K562 (cell line): ENCODE measurements around the gene OR2V2. TPM values are rescaled to one million over a fixed set of nuclear protein-coding genes. Genes with fewer than 3 reads are reported as not detected.

Source experiments
- ATAC-seq: fragments of 200-7000 bp; cut with Tn5 transposase; 3 replicates; pipeline ENCODE4 v1.9.1; 2020; ENCODE audit warnings: moderate library complexity
- BruUV-seq: library from RNA; stranded (reverse); fragments of 400-500 nt; replicated peaks from 2 replicates; lab custom pipeline; 2021; lab: Mats Ljungman, UMichigan
- CTCF ChIA-PET: fragments of 300-600 bp; formaldehyde crosslinking; extraction: SDS; loops from one replicate; lab custom pipeline; 2021; ENCODE audit warnings: low intra/inter-chr PET ratio; lab: Yijun Ruan, JAX
- POLR2A ChIA-PET: fragments of 300-600, 350-650 bp; sonication (Branson Sonifier 250); formaldehyde crosslinking; extraction: SDS; loops from one replicate; lab custom pipeline; 2021; ENCODE audit warnings: antibody characterized with exemption, inconsistent platforms; lab: Yijun Ruan, JAX
- DNase-seq, 4 experiments: peaks; one replicate each; pipeline versions ENCODE4 v3.0.0 to v3.0.0-alpha.2; 2011 to 2018; ENCODE audit warnings: low spot score in 3 of 4, mixed read lengths in 3 of 4; ENCODE audit errors: extremely low read depth in 1 of 4
- FAIRE-seq: peaks from 2 replicates; lab custom pipeline; 2011; peaks lifted over from hg19 to GRCh38; lab: Jason Lieb, UNC
- H2AFZ ChIP-seq: 2 replicates; pipeline ENCODE4 v1.6.0; 2011; ENCODE audit warnings: low read depth, low read length, control low read depth, inconsistent platforms
- H3K27ac ChIP-seq: fragments of 200-600 bp; 3 replicates; pipeline ENCODE4 v1.8.0; 2011; ENCODE audit warnings: low read depth, mild to moderate bottlenecking, control low read depth, inconsistent platforms, low read length, moderate library complexity, mixed read lengths; ENCODE audit errors: extremely low read depth
- H3K27me3 ChIP-seq, 2 experiments: fragments of 300-600 bp in 1 of 2; 2 replicates in 1 of 2; 3 replicates in 1 of 2; pipeline versions ENCODE4 v1.6.0 to v1.8.0; 2011; ENCODE audit warnings: inconsistent platforms in 2 of 2, low read length in 2 of 2, mild to moderate bottlenecking in 1 of 2, mixed read lengths in 1 of 2, moderate library complexity in 1 of 2; ENCODE audit not compliant: control insufficient read depth in 2 of 2, insufficient read depth in 2 of 2
- H3K36me3 ChIP-seq: fragments of 300-600 bp; 3 replicates; pipeline ENCODE4 v1.8.0; 2011; ENCODE audit warnings: mild to moderate bottlenecking, low read length, inconsistent platforms; ENCODE audit not compliant: control insufficient read depth, insufficient read depth
- H3K4me1 ChIP-seq, 2 experiments: fragments of 200-600 bp in 1 of 2; replicated peaks in 1 of 2; 2 replicates in 1 of 2; 3 replicates in 1 of 2; pipeline versions ENCODE4 v1.5.1 to v1.8.0; 2011; ENCODE audit warnings: inconsistent platforms in 2 of 2, low read length in 2 of 2, mild to moderate bottlenecking in 1 of 2, mixed read lengths in 1 of 2, moderate library complexity in 1 of 2; ENCODE audit not compliant: control insufficient read depth in 2 of 2, insufficient read depth in 2 of 2
- H3K4me2 ChIP-seq: 2 replicates; pipeline ENCODE4 v1.6.1; 2011; ENCODE audit warnings: low read length, control low read depth, inconsistent platforms, mixed read lengths; ENCODE audit not compliant: insufficient read depth
- H3K4me3 ChIP-seq: fragments of 200-600 bp; sonication (generic), shearing (Covaris generic); 2 replicates; pipeline ENCODE4 v1.5.1; 2016; ENCODE audit warnings: control low read depth, inconsistent platforms
- H3K79me2 ChIP-seq: fragments of 200-600 bp; 3 replicates; pipeline ENCODE4 v1.8.0; 2011; ENCODE audit warnings: low read length, inconsistent platforms; ENCODE audit not compliant: control insufficient read depth, insufficient read depth
- H3K9ac ChIP-seq, 2 experiments: 2 replicates each; pipeline versions ENCODE4 v1.6.0 to v1.6.1; 2011; ENCODE audit warnings: low read depth in 2 of 2, low read length in 2 of 2, control low read depth in 1 of 2, inconsistent platforms in 1 of 2, mild to moderate bottlenecking in 1 of 2, mixed read lengths in 1 of 2; ENCODE audit not compliant: insufficient read depth in 1 of 2
- H3K9me1 ChIP-seq: one replicate; pipeline ENCODE4 v1.6.0; 2011; ENCODE audit warnings: inconsistent platforms, mild to moderate bottlenecking, low read length, moderate library complexity; ENCODE audit not compliant: control insufficient read depth, insufficient read depth
- H3K9me3 ChIP-seq: replicated peaks from 2 replicates; pipeline ENCODE4 v1.5.1; 2011; ENCODE audit warnings: low read depth, low read length, inconsistent platforms; ENCODE audit not compliant: control insufficient read depth, insufficient read depth
- H4K20me1 ChIP-seq: replicated peaks from 2 replicates; pipeline ENCODE4 v1.6.1; 2011; ENCODE audit warnings: low read length, inconsistent platforms, mixed read lengths; ENCODE audit not compliant: control insufficient read depth, insufficient read depth
- ERF ChIP-seq: fragments of 450-650 bp; formaldehyde crosslinking; IDR thresholded peaks from 2 replicates; pipeline ENCODE4 v1.4.0; 2020; ENCODE audit warnings: mild to moderate bottlenecking, mixed read lengths
- ETV6 ChIP-seq, 3 experiments: fragments of 150-350 bp in 1 of 3; sonication (generic) in 1 of 3; formaldehyde crosslinking in 1 of 3; IDR thresholded peaks; 2 replicates each; pipeline versions ENCODE4 v1.6.1 to v1.8.0; 2014 to 2022; ENCODE audit warnings: borderline replicate concordance in 2 of 3, low read depth in 2 of 3, antibody characterized with exemption in 1 of 3, low read length in 1 of 3, mild to moderate bottlenecking in 1 of 3, missing genetic modification reagents in 1 of 3
- HMGXB4 ChIP-seq: sonication (generic); formaldehyde crosslinking; IDR thresholded peaks from 2 replicates; pipeline ENCODE4 v1.8.1; 2023; ENCODE audit warnings: mild to moderate bottlenecking, missing genetic modification reagents
- HNRNPLL ChIP-seq: fragments of 200-400 bp; formaldehyde crosslinking; IDR thresholded peaks from 2 replicates; pipeline ENCODE4 v1.6.1; 2017; ENCODE audit warnings: low read length, low read depth, mild to moderate bottlenecking; ENCODE audit not compliant: poor library complexity, severe bottlenecking
- JUND ChIP-seq, 2 experiments: IDR thresholded peaks; 2 replicates in 1 of 2; 3 replicates in 1 of 2; pipeline ENCODE4 v1.6.1; 2011; ENCODE audit warnings: borderline replicate concordance in 2 of 2, low read depth in 2 of 2, low read length in 2 of 2, improper control_type of control experiment in 1 of 2, missing biosample characterization in 1 of 2, missing genetic modification characterization in 1 of 2, missing genetic modification reagents in 1 of 2
- MBD1 ChIP-seq: fragments of 250-450 bp; sonication (Bioruptor Pico); IDR thresholded peaks from 2 replicates; pipeline ENCODE4 v1.8.0; 2022; ENCODE audit warnings: inconsistent platforms
- OTX1 ChIP-seq: fragments of 450-650 bp; formaldehyde crosslinking; IDR thresholded peaks from 2 replicates; pipeline ENCODE4 v1.4.0; 2022; ENCODE audit warnings: mild to moderate bottlenecking
- YY1 ChIP-seq, 3 experiments: IDR thresholded peaks; 2 replicates each; pipeline ENCODE4 v1.6.1; 2011; ENCODE audit warnings: low read length in 2 of 3, mild to moderate bottlenecking in 2 of 3, moderate library complexity in 2 of 3, borderline replicate concordance in 1 of 3, control low read depth in 1 of 3, low read depth in 1 of 3; ENCODE audit not compliant: insufficient read depth in 3 of 3, insufficient replicate concordance in 2 of 3, control insufficient read depth in 1 of 3, insufficient read length in 1 of 3; ENCODE audit errors: extremely low read depth in 1 of 3
- ZNF444 ChIP-seq: fragments of 250-450 bp; sonication (Bioruptor Pico); IDR thresholded peaks from 2 replicates; pipeline ENCODE4 v1.4.0; 2020; ENCODE audit warnings: mild to moderate bottlenecking, moderate library complexity
- ZNF740 ChIP-seq, 3 experiments: fragments of 200-800 bp in 1 of 3; sonication (Bioruptor generic) in 1 of 3; sonication (generic) in 1 of 3; formaldehyde crosslinking in 1 of 3; IDR thresholded peaks; 2 replicates each; pipeline versions ENCODE4 v1.6.1 to v1.8.0; 2016 to 2022; ENCODE audit warnings: mild to moderate bottlenecking in 2 of 3, missing compliant biosample characterization in 2 of 3, missing genetic modification characterization in 2 of 3, missing genetic modification reagents in 1 of 3
- WGBS: fragments of 100-300 bp; shearing (Covaris generic); methylation state at CpG from one replicate; pipeline ENCODE4 v1.1.6; 2016; ENCODE audit warnings: low coverage, mixed read lengths; ENCODE audit not compliant: insufficient coverage; ENCODE audit errors: missing lambda C conversion rate; 5-methylcytosine and 5-hydroxymethylcytosine counted together
- in situ Hi-C: fragments of 300-500 bp; cut with MboI; formaldehyde crosslinking; loops from 4 replicates; pipeline ENCODE4 v1.15.0; 2018; ENCODE audit warnings: inconsistent platforms, mixed read lengths
- intact Hi-C: fragments of 100-400 bp; cut with micrococcal nuclease; formaldehyde crosslinking; loops from 2 replicates; pipeline ENCODE4 v1.14.2; 2022
- polyA plus RNA-seq, 8 experiments: library from polyadenylated mRNA; depleted of rRNA in 4 of 8; stranded (reverse) in 5 of 8; unstranded in 3 of 8; fragments of >200 nt; fragmentation: Nextera tagmentation in 2 of 8; fragmentation: Illumina TruSeq in 1 of 8; extraction: Ambion mirVana in 2 of 8; extraction: Trizol in 1 of 8; gene quantifications; 2 replicates each; pipeline versions ENCODE4 v1.2.1 to v1.2.3, GENCODE V29; 2011 to 2014; ENCODE audit warnings: inconsistent platforms in 1 of 8, missing spikeins in 1 of 8
- total RNA-seq, 7 experiments: library from RNA; depleted of rRNA in 6 of 7; stranded (reverse); fragments of >200 nt in 6 of 7; fragmentation: Illumina TruSeq in 2 of 7; extraction: Trizol in 2 of 7; gene quantifications; 2 replicates each; pipeline versions ENCODE4 v1.2.1 to v1.2.3, GENCODE V29; 2011 to 2021; ENCODE audit warnings: low replicate concordance in 1 of 7

Gene OR2V2
- total and polyA plus RNA-seq, 9 of the 15 experiments (the other 6 are each of a cell fraction or from before 2014, with no cell fraction given), result 0.01 TPM; not detected in 8

DNA sequence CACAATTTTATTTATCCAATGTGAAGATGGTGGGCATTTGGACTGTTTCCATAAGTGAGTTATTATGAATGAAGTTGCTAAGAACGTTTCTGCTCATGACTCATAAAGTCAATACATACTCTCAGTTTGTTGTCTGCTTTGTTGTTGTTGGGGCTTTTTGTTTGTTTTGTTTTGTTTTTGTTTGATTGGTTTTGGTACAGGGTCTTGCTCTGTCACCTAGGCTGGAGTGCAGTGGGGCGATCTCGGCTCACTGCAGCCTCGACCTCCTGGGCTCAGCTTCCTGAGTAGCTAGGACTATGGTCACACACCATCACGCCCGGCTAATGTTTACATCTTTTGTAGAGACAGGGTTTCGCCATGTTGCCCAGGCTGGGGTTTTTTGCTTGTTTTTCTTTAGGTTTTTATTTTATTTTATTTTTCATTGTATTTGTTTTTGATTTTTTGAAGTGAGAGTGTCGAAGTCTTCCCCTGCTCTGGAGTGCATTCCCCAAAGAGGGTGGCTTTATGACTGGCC, 39.7 kb downstream of the OR2V2 start (continued):
- TF ChIP-seq OTX1, result 0 out of 2 replicates have a peak, but pooled peaks have one; percentile 25

- peak overlapping the region; percentile 95 to 96 for H3K9ac ChIP-seq
- BruUV-seq, result TSS peak; percentile 77
- H3K27ac ChIP-seq, result peak overlapping the region; percentile 95
- H2AFZ ChIP-seq, result peak overlapping the region; percentile 96
- peak; percentile 62 to 93 (median 64) for DNase-seq
- no peaks in the 10 kb centered on the region for H3K9me1 ChIP-seq
- no peaks in the 10 kb centered on the region for H3K27me3 ChIP-seq
- peak; percentile 49 for FAIRE-seq
- H3K9me3 ChIP-seq, result no peaks in the 10 kb centered on the region
- H4K20me1 ChIP-seq, result 0 out of 2 replicates have a peak, but pooled peaks cover 3% of the 10 kb centered on the region
- ATAC-seq, result peak; percentile 15
- CTCF ChIA-PET, result no interaction called here
- peak overlapping the region; percentile 99 for H3K4me2 ChIP-seq
- in situ Hi-C loops, result no loop called here
- 2% methylated on average over 37 of the region's 37 CpGs for WGBS
- H3K79me2 ChIP-seq, result peaks cover 6% of the 10 kb centered on the region
- H3K4me3 ChIP-seq, result peak overlapping the region; percentile 67
- intact Hi-C loops, result loop anchor here (1.0 to 5.0 kb wide), 4 partner anchors 15 to 75 kb away; partner anchors contain the start of gene TRIM52
- peaks cover 17 to 58% of the 10 kb centered on the region in 2 experiments for H3K4me1 ChIP-seq
- POLR2A ChIA-PET, result interaction anchor here (0.6 to 2.3 kb wide), 7 partner anchors 12 to 251 kb away, joined by 3 to 11 read pairs (median 4); partner anchors contain the start of gene TRIM41
- H3K36me3 ChIP-seq, result no peaks in the 10 kb centered on the region
- TF ChIP-seq ZNF740 (CRISPR knock-in tag; IDR thresholded peaks at IDR 0.05) (no peak), ZNF740 (tag; IDR thresholded peaks at IDR 0.05) (no peak), MBD1 (CRISPR knock-in tag) (no peak), JUND (IDR thresholded peaks at IDR 0.05; ENCODE audit: borderline replicate concordance, low read depth, low read length) (peak; percentile 47; the same call in 1 of the 2 replicates), JUND (tag; IDR thresholded peaks at IDR 0.05; ENCODE audit: borderline replicate concordance, low read depth, low read length) (no peak), HNRNPLL (no peak), ETV6 (IDR thresholded peaks at IDR 0.05; ENCODE audit: borderline replicate concordance in 1 of 2, low read depth in 2 of 2, low read length in 1 of 2) (0 out of 4 replicates have a peak, but pooled peaks of 1 of the 2 experiments have one; percentile 33), ETV6 (CRISPR knock-in tag; IDR thresholded peaks at IDR 0.05; ENCODE audit: borderline replicate concordance) (peak; percentile 68; the same call in 1 of the 2 replicates), ZNF444 (no peak), YY1 (IDR thresholded peaks at IDR 0.05; ENCODE audit: borderline replicate concordance in 1 of 3, control insufficient read depth in 1 of 3, extremely low read depth in 1 of 3, insufficient read depth in 3 of 3, insufficient read length in 1 of 3, insufficient replicate concordance in 2 of 3, low read depth in 1 of 3, low read length in 2 of 3) (peak in 1 of 3 experiments; percentile 37), ERF (CRISPR knock-in tag) (no peak), HMGXB4 (peak; percentile 81)
Observed at GRCh38 chr5:181187500-181188213, 40.3 kb downstream of the OR2V2 start.
